Thyroid gland (tissue), 4 donors: ENCODE results near the gene RTL9.
"Not testable (repeated sequence)": the region's sequence is repeated elsewhere in the genome, so short reads cannot be mapped to it uniquely, and the experiment has no call there.

Experiments used
- POLR2A ChIP-seq, 2 donors: fragments of 450-650 bp; IDR thresholded peaks; one replicate each; pipeline ENCODE4 v1.6.1; 2017; ENCODE audit warnings: antibody characterized with exemption in 2 of 2, mild to moderate bottlenecking in 2 of 2, moderate library complexity in 1 of 2
- TF ChIP-seq, protein P1 (sequence below), 6 experiments: fragments of 200-600 bp in 3 of 6; fragments of 450-650 bp in 3 of 6; sonication (generic) in 3 of 6; IDR thresholded peaks; one replicate each; pipeline ENCODE4 v1.5.1; 2016 to 2019; ENCODE audit warnings: antibody characterized with exemption in 6 of 6, mild to moderate bottlenecking in 2 of 6, inconsistent platforms in 1 of 6, moderate library complexity in 1 of 6

DNA sequence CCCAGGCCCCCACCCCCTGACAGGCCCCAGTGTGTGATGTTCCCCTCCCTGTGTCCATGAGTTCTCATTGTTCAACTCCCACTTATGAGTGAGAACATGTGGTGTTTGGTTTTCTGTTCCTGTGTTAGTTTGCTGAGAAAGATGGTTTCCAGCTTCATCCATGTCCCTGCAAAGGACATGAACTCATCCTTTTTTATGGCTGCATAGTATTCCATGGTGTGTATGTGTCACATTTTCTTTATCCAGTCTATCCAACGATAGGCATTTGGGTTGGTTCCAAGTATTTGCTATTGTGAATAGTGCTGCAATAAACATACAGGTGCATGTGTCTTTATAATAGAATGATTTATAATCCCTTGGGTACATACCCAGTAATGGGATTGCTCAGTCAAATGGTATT lies 30.0 kb upstream of the RTL9 start:
- not testable (repeated sequence) for TF ChIP-seq POLR2A (IDR thresholded peaks at IDR 0.05)
- TF ChIP-seq, protein P1, sequence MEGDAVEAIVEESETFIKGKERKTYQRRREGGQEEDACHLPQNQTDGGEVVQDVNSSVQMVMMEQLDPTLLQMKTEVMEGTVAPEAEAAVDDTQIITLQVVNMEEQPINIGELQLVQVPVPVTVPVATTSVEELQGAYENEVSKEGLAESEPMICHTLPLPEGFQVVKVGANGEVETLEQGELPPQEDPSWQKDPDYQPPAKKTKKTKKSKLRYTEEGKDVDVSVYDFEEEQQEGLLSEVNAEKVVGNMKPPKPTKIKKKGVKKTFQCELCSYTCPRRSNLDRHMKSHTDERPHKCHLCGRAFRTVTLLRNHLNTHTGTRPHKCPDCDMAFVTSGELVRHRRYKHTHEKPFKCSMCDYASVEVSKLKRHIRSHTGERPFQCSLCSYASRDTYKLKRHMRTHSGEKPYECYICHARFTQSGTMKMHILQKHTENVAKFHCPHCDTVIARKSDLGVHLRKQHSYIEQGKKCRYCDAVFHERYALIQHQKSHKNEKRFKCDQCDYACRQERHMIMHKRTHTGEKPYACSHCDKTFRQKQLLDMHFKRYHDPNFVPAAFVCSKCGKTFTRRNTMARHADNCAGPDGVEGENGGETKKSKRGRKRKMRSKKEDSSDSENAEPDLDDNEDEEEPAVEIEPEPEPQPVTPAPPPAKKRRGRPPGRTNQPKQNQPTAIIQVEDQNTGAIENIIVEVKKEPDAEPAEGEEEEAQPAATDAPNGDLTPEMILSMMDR (IDR thresholded peaks at IDR 0.05): not testable (repeated sequence)
